Measurements from ENCODE around the gene COMP. TPM values are rescaled to one million over a fixed set of nuclear protein-coding genes. Genes with fewer than 3 reads are reported as not detected.

The COMP gene
- polyA plus RNA-seq, 1 donor (not counting 4 experiments of a cell fraction or from before 2014, with no cell fraction given): not detected

- H3K79me2 ChIP-seq (ENCODE audit: control insufficient read depth, insufficient read depth, low read length): no peaks in the 10 kb centered on the region
- H3K4me3 ChIP-seq (ENCODE audit: control insufficient read depth in 2 of 3, extremely low read depth in 1 of 3, insufficient read depth in 2 of 3, low read depth in 1 of 3, low read length in 3 of 3): no peak overlapping the region
- FAIRE-seq (no peak), DNase-seq (ENCODE audit: low read depth, low spot score) (no peak)
- peaks cover 18% of the 10 kb centered on the region for H3K4me1 ChIP-seq (ENCODE audit: control insufficient read depth, extremely low read depth, insufficient read depth, low read length)
- H3K27ac ChIP-seq (ENCODE audit: control insufficient read depth, insufficient read depth, low read length): no peak overlapping the region
- TF ChIP-seq EZH2 (IDR thresholded peaks at IDR 0.05; ENCODE audit: low read length): no peak
- no peak for TF ChIP-seq CTCF (optimal IDR thresholded peaks at IDR 0.05 in 1 of 3, IDR thresholded peaks at IDR 0.05 in 1 of 3, conservative IDR thresholded peaks at IDR 0.05 in 1 of 3; ENCODE audit: extremely low read depth in 1 of 3, insufficient read depth in 2 of 3, low read length in 3 of 3)
- H3K27me3 ChIP-seq (ENCODE audit: control insufficient read depth, extremely low read depth, insufficient read depth, low read length): no peaks in the 10 kb centered on the region
- no peak overlapping the region for H2AFZ ChIP-seq (ENCODE audit: control insufficient read depth, low read length)
- dilution Hi-C loops (cut with MboI; ENCODE audit: extremely low pct_ligation_motif_present, low sequenced_read_pairs): no loop called here
- H4K20me1 ChIP-seq (ENCODE audit: control insufficient read depth, extremely low read depth, insufficient read depth, low read length): peaks cover 2% of the 10 kb centered on the region
- H3K9me3 ChIP-seq (ENCODE audit: control insufficient read depth, low read depth, low read length): no peaks in the 10 kb centered on the region
- no peaks in the 10 kb centered on the region for H3K36me3 ChIP-seq (ENCODE audit: control insufficient read depth in 2 of 2, extremely low read depth in 1 of 2, insufficient read depth in 2 of 2, low read length in 2 of 2)
- H3K9me1 ChIP-seq (ENCODE audit: control insufficient read depth, extremely low read depth, insufficient read depth, low read length): no peaks in the 10 kb centered on the region
- H3K9ac ChIP-seq (ENCODE audit: control insufficient read depth, extremely low read depth, insufficient read depth, low read length): no peak overlapping the region
- H3K4me2 ChIP-seq (ENCODE audit: control insufficient read depth, extremely low read depth, insufficient read depth, low read depth, low read length): no peak overlapping the region
Observed at GRCh38 chr19:18775586-18776287, 15.4 kb downstream of the COMP start.

- FAIRE-seq: no peak
Observed at GRCh38 chr19:18774782-18775444, 16.2 kb downstream of the COMP start.

More at GRCh38 chr19:18774782-18775444, 16.2 kb downstream of the COMP start:
- no peak overlapping the region for H3K4me2 ChIP-seq (ENCODE audit: control insufficient read depth, extremely low read depth, insufficient read depth, low read depth, low read length)
- no peak overlapping the region for H3K27ac ChIP-seq (ENCODE audit: control insufficient read depth, insufficient read depth, low read length)
- peaks cover 18% of the 10 kb centered on the region for H3K4me1 ChIP-seq (ENCODE audit: control insufficient read depth, extremely low read depth, insufficient read depth, low read length)
- peaks cover 2% of the 10 kb centered on the region for H4K20me1 ChIP-seq (ENCODE audit: control insufficient read depth, extremely low read depth, insufficient read depth, low read length)
- no peaks in the 10 kb centered on the region for H3K36me3 ChIP-seq (ENCODE audit: control insufficient read depth in 2 of 2, extremely low read depth in 1 of 2, insufficient read depth in 2 of 2, low read length in 2 of 2)
- no peak overlapping the region for H2AFZ ChIP-seq (ENCODE audit: control insufficient read depth, low read length)
- no peaks in the 10 kb centered on the region for H3K27me3 ChIP-seq (ENCODE audit: control insufficient read depth, extremely low read depth, insufficient read depth, low read length)
- TF ChIP-seq CTCF (optimal IDR thresholded peaks at IDR 0.05 in 1 of 3, IDR thresholded peaks at IDR 0.05 in 1 of 3, conservative IDR thresholded peaks at IDR 0.05 in 1 of 3; ENCODE audit: extremely low read depth in 1 of 3, insufficient read depth in 2 of 3, low read length in 3 of 3): no peak
- no peak for TF ChIP-seq EZH2 (IDR thresholded peaks at IDR 0.05; ENCODE audit: low read length)
- dilution Hi-C loops (cut with MboI; ENCODE audit: extremely low pct_ligation_motif_present, low sequenced_read_pairs): no loop called here
- H3K9ac ChIP-seq (ENCODE audit: control insufficient read depth, extremely low read depth, insufficient read depth, low read length): no peak overlapping the region
- H3K9me3 ChIP-seq (ENCODE audit: control insufficient read depth, low read depth, low read length): no peaks in the 10 kb centered on the region
- no peak for DNase-seq (ENCODE audit: low read depth, low spot score)
- H3K79me2 ChIP-seq (ENCODE audit: control insufficient read depth, insufficient read depth, low read length): no peaks in the 10 kb centered on the region
- no peak overlapping the region for H3K4me3 ChIP-seq (ENCODE audit: control insufficient read depth in 2 of 3, extremely low read depth in 1 of 3, insufficient read depth in 2 of 3, low read depth in 1 of 3, low read length in 3 of 3)
- H3K9me1 ChIP-seq (ENCODE audit: control insufficient read depth, extremely low read depth, insufficient read depth, low read length): no peaks in the 10 kb centered on the region
